GM19351 (cell line): Measurements from ENCODE around the gene MPRIP.
"Not testable (repeated sequence)": the region's sequence is repeated elsewhere in the genome, so short reads cannot be mapped to it uniquely, and the experiment has no call there.

Source experiments
- ATAC-seq: cut with Tn5 transposase; IDR thresholded peaks from one replicate; pipeline ENCODE4 v1.9.1; 2021; ENCODE audit warnings: mild to moderate bottlenecking, moderate library complexity; ENCODE audit not compliant: unreplicated experiment

Gene MPRIP

GRCh38 chr17:17013828-17014747, 28.2 kb upstream of the MPRIP start:
- ATAC-seq, result not testable (repeated sequence)

- not testable (repeated sequence) for ATAC-seq
Observed at GRCh38 chr17:17014748-17015124, 27.5 kb upstream of the MPRIP start.

GRCh38 chr17:17015230-17015629, 27.0 kb upstream of the MPRIP start:
- no peak for ATAC-seq

GRCh38 chr17:17016199-17017197, 25.8 kb upstream of the MPRIP start:
- ATAC-seq, result not testable (repeated sequence)

GRCh38 chr17:17017343-17018014, 24.8 kb upstream of the MPRIP start:
- ATAC-seq, result no peak

GRCh38 chr17:17018021-17018441, 24.2 kb upstream of the MPRIP start:
- ATAC-seq, result no peak

GRCh38 chr17:17018612-17019429, 23.4 kb upstream of the MPRIP start:
- ATAC-seq, result no peak

GRCh38 chr17:17019430-17019762, 22.9 kb upstream of the MPRIP start:
- ATAC-seq, result no peak

GRCh38 chr17:17019891-17020456, 22.3 kb upstream of the MPRIP start:
- no peak for ATAC-seq

- ATAC-seq, result no peak
Observed at GRCh38 chr17:17020821-17021193, 21.4 kb upstream of the MPRIP start.

- ATAC-seq, result no peak
Observed at GRCh38 chr17:17021194-17021863, 20.9 kb upstream of the MPRIP start.

GRCh38 chr17:17022011-17022410, 20.2 kb upstream of the MPRIP start:
- ATAC-seq, result no peak

- no peak for ATAC-seq
Observed at GRCh38 chr17:17022456-17022855, 19.8 kb upstream of the MPRIP start.

GRCh38 chr17:17024778-17025300, 17.4 kb upstream of the MPRIP start:
- no peak for ATAC-seq

GRCh38 chr17:17025621-17026020, 16.6 kb upstream of the MPRIP start:
- ATAC-seq, result no peak

GRCh38 chr17:17026163-17026562, 16.1 kb upstream of the MPRIP start:
- no peak for ATAC-seq

- no peak for ATAC-seq
Observed at GRCh38 chr17:17027442-17028058, 14.7 kb upstream of the MPRIP start.

GRCh38 chr17:17028059-17028877, 14.0 kb upstream of the MPRIP start:
- ATAC-seq, result no peak
